ENCODE measurements around the gene THSD7B.

GRCh38 chr2:136718273-136718672 lies 47.1 kb upstream of the THSD7B start:
- TF ChIP-seq EZH2 (IDR thresholded peaks at IDR 0.05; ENCODE audit: insufficient read depth, poor library complexity, severe bottlenecking) (no peak), EZH2phosphoT487 (IDR thresholded peaks at IDR 0.05; ENCODE audit: insufficient read depth, low read depth) (no peak)
